ENCODE results near the gene LMBRD1.
"Not testable (repeated sequence)": the region's sequence is repeated elsewhere in the genome, so short reads cannot be mapped to it uniquely, and the experiment has no call there.

DNA sequence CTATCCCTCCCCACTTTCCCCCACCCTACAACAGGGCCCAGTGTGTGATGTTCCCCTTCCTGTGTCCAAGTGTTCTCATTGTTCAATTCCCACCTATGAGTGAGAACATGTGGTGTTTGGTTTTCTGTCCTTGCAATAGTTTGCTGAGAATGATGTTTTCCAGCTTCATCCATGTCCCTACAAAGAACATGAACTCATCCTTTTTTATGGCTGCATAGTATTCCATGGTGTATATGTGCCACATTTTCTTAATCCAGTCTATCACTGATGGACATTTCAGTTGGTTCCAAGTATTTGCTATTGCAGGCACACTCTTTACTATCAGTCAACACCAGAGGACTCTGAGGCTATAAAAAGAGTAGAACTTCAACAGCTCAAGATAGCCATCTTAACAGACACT lies 2.0 kb upstream of the LMBRD1 start:
- TF ChIP-seq, protein P1, sequence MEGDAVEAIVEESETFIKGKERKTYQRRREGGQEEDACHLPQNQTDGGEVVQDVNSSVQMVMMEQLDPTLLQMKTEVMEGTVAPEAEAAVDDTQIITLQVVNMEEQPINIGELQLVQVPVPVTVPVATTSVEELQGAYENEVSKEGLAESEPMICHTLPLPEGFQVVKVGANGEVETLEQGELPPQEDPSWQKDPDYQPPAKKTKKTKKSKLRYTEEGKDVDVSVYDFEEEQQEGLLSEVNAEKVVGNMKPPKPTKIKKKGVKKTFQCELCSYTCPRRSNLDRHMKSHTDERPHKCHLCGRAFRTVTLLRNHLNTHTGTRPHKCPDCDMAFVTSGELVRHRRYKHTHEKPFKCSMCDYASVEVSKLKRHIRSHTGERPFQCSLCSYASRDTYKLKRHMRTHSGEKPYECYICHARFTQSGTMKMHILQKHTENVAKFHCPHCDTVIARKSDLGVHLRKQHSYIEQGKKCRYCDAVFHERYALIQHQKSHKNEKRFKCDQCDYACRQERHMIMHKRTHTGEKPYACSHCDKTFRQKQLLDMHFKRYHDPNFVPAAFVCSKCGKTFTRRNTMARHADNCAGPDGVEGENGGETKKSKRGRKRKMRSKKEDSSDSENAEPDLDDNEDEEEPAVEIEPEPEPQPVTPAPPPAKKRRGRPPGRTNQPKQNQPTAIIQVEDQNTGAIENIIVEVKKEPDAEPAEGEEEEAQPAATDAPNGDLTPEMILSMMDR (conservative IDR thresholded peaks at IDR 0.05; ENCODE audit: low read length) = not testable (repeated sequence)
- not testable (repeated sequence) for TF ChIP-seq EZH2phosphoT487 (IDR thresholded peaks at IDR 0.05; ENCODE audit: borderline replicate concordance, low read depth, low read length)

Data from OCI-LY7 (cell line).